ENCODE data around the gene PEX7.
A peak's percentile ranks its signal among the peaks of the same experiment; 100 is the strongest.
"Not testable (repeated sequence)": the region's sequence is repeated elsewhere in the genome, so short reads cannot be mapped to it uniquely, and the experiment has no call there.

The PEX7 gene

GRCh38 chr6:136918706-136919105, 96.3 kb downstream of the PEX7 start:
- no peak for DNase-seq

- DNase-seq, result no peak
Observed at GRCh38 chr6:136920216-136920615, 97.8 kb downstream of the PEX7 start.

GRCh38 chr6:136920671-136921380, 98.4 kb downstream of the PEX7 start:
- peak; percentile 22 for DNase-seq

GRCh38 chr6:136921381-136921935, 99.1 kb downstream of the PEX7 start:
- DNase-seq, result peak; percentile 18

GRCh38 chr6:136921936-136922684, 99.7 kb downstream of the PEX7 start, which contains the start of gene SLC35D3:
TSS of gene SLC35D3 (plus strand) at chr6:136922301. CDS start at chr6:136922429, 128 bp downstream.
- DNase-seq, result peak; percentile 33

GRCh38 chr6:136922685-136923006, 100.3 kb downstream of the PEX7 start:
- DNase-seq, result peak; percentile 20

- DNase-seq, result peak; percentile 24
Observed at GRCh38 chr6:136923116-136923953, 100.9 kb downstream of the PEX7 start.

- DNase-seq, result no peak
Observed at GRCh38 chr6:136923954-136924673, 101.7 kb downstream of the PEX7 start.

GRCh38 chr6:136926383-136926782, 104.0 kb downstream of the PEX7 start:
- DNase-seq, result no peak

GRCh38 chr6:136927292-136927691, 104.9 kb downstream of the PEX7 start:
- no peak for DNase-seq

GRCh38 chr6:136930528-136930927, 108.1 kb downstream of the PEX7 start:
- DNase-seq, result no peak

GRCh38 chr6:136932599-136932998, 110.2 kb downstream of the PEX7 start:
- DNase-seq, result no peak

GRCh38 chr6:136945072-136945471, 122.7 kb downstream of the PEX7 start:
- DNase-seq, result no peak

GRCh38 chr6:136945711-136946121, 123.3 kb downstream of the PEX7 start:
- no peak for DNase-seq

GRCh38 chr6:136947037-136947436, 124.6 kb downstream of the PEX7 start:
- no peak for DNase-seq

- not testable (repeated sequence) for DNase-seq
Observed at GRCh38 chr6:136949957-136950356, 127.6 kb downstream of the PEX7 start.

GRCh38 chr6:136950436-136951126, 128.2 kb downstream of the PEX7 start:
- no peak for DNase-seq

GRCh38 chr6:136952714-136953260, 130.4 kb downstream of the PEX7 start:
- DNase-seq, result no peak

GRCh38 chr6:136955123-136955522, 132.7 kb downstream of the PEX7 start:
- DNase-seq, result no peak

GRCh38 chr6:136956590-136957544, 134.5 kb downstream of the PEX7 start:
- no peak for DNase-seq

All from activated T-cell treated with anti-CD3 and anti-CD28 coated beads, Interleukin-2, amount 50 U/mL, for 1 hour (primary cell).